Measurements from ENCODE around the gene PC. TPM values are rescaled to one million over a fixed set of nuclear protein-coding genes. Genes with fewer than 3 reads are reported as not detected.

PC gene
- total RNA-seq, 1 donor from 2014 or later: 4.7 TPM

DNA sequence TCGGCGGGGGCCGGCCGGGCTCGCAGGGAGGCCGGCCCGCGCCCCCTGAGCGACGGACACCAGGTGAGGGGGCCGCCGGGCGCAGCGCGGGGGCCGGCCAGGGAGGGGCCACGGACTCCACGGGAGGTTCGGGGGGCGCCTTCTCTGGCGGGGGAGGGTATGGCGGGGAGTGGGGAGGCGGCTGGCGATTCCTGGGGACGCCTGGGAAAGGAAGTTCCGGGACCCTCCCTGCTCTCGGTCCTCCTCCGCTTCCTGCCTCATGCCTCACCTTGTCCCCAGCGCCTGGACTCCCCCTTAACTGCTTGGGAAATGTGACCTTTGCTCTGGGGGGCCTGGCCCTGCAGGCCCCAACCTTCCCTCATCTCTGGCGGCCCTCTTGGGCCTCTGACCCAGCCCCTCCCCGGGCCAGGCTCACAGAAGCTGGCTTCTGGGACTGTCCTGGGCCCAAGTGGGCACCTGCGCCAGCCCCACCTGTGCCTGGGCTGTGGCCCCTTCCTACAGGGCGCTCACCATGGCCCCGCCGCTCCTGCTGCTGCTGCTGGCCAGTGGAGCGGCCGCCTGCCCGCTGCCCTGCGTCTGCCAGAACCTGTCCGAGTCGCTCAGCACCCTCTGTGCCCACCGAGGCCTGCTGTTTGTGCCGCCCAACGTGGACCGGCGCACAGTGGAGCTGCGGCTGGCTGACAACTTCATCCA, 100.8 kb downstream of the PC start:
- peak overlapping the region; percentile 48 for H3K4me3 ChIP-seq (ENCODE audit: low read depth, low read length)

DNA sequence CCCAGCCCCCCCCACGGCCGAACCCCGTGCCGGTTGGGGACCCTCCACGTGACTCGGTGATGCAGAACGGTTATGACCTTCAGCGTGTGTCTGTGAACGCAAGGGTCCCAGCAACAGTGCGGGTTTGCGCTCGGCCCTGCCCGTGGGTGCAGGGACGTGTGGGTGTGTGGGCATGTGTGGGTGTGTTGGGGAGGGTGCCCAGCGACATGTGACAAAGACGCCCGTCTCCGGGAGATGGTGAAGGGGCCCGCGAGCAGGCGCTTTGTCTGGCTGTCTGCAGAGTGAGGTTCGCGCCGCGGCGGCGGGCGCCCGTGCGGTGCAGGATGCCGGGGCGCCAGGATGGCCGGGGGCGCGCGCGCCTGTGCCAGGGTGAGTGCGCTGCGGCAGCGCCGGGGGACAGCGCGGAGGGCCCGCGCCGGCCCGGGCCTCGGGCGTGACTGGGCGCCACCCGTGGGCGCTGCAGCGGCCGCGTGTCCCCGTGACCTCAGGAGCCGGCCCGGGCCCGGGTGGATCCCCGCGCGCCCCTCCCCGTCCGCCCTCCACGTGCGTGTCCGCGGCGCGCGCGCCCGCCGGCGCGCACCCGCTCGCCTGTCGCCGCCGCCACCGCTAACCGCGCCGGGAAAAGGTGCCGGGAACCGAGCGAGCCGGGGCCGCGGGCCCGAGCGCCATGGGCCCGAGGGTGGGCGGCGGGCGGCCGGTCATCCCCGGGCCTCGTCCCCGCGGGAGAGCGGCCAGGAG, 101.5 kb downstream of the PC start, which contains the start of gene LRFN4:
Gene LRFN4, plus strand, starts transcription at position 569 of the 738 bp plus-strand sequence. CDS start 681 bp downstream, outside the sequence.
- DNase-seq (ENCODE audit: low read depth): no peak
- H3K4me3 ChIP-seq (ENCODE audit: low read depth, low read length): peak within 1 kb of the TSS; percentile 56
- TF ChIP-seq, protein P1, sequence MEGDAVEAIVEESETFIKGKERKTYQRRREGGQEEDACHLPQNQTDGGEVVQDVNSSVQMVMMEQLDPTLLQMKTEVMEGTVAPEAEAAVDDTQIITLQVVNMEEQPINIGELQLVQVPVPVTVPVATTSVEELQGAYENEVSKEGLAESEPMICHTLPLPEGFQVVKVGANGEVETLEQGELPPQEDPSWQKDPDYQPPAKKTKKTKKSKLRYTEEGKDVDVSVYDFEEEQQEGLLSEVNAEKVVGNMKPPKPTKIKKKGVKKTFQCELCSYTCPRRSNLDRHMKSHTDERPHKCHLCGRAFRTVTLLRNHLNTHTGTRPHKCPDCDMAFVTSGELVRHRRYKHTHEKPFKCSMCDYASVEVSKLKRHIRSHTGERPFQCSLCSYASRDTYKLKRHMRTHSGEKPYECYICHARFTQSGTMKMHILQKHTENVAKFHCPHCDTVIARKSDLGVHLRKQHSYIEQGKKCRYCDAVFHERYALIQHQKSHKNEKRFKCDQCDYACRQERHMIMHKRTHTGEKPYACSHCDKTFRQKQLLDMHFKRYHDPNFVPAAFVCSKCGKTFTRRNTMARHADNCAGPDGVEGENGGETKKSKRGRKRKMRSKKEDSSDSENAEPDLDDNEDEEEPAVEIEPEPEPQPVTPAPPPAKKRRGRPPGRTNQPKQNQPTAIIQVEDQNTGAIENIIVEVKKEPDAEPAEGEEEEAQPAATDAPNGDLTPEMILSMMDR (conservative IDR thresholded peaks at IDR 0.05; ENCODE audit: low read depth, low read length): no peak

More for the DNA sequence above, 100.8 kb downstream of the PC start:
- TF ChIP-seq, protein P1 (conservative IDR thresholded peaks at IDR 0.05; ENCODE audit: low read depth, low read length): no peak
- DNase-seq (ENCODE audit: low read depth): no peak

DNA sequence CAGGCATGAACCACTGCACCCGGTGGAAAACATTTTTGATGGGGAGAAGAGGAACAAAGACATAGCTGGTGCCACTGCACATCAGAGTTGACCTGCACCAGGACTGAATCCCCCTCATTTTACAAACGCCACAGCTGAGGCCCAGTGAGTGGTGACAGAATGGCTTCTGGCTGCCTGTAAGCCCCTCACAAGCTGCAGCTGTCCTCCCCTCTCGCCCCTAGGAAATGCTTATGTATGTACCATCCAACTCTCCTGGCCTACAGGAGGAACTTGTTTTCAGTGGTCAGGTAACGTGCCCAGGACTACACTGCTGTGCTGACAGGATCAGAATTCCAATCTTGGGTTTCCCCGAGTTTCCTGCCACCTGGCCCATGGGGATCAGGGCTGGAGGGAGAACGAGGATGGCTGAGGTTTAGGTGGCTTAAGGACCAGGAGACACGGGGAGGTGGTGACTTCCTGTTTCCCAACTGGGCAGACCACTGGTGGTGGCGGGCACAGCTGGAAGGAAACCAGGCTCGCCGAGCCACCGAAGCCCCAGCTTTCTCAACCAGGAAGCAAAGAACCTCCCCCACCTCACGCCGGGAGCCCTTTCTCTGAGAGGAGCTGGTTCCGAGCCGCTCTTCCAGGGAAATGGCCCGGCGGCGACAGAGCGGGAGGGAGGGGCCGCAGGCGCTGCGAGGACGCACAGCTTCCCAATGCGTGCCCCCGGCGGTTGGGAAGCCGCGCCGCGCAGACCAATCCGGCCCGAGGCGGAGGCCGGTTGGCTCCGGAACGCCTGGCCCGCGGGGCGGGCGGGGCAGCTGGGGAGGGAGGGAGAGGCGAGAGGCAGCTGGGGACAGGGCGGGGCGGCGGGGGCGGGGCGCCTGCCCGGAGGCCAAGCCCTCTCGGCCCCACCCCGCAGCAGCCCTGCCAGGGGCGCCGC, 102.3 kb downstream of the PC start:
- TF ChIP-seq, protein P1 (conservative IDR thresholded peaks at IDR 0.05; ENCODE audit: low read depth, low read length): no peak
- DNase-seq (ENCODE audit: low read depth): no peak
- H3K4me3 ChIP-seq (ENCODE audit: low read depth, low read length): peak overlapping the region; percentile 56

DNA sequence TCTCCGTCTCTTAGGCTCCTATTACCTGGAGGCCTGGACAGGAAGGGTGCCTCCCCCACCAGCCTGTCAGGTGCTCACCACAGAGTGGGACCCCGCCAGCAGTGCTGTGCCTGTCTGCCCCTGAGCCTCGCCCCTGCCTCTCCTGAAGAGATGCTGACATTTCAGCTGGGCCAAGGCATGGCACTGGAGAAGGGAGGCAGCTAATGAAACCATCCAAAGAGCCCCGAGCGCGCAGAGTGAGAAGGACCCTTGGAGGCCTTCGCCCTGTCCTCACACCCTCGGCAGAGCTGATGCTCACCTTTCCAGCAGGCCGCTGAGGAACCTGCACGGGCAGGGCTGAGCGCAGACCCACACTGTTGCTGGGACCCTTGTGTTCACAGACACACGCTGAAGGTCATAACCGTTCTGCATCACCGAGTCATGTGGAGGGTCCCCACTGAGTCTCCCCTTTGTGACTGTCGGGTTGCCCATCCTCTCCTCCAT, 103.4 kb downstream of the PC start:
- no peak for DNase-seq (ENCODE audit: low read depth)
- TF ChIP-seq, protein P1 (conservative IDR thresholded peaks at IDR 0.05; ENCODE audit: low read depth, low read length): no peak
- H3K4me3 ChIP-seq (ENCODE audit: low read depth, low read length): no peak overlapping the region

DNA sequence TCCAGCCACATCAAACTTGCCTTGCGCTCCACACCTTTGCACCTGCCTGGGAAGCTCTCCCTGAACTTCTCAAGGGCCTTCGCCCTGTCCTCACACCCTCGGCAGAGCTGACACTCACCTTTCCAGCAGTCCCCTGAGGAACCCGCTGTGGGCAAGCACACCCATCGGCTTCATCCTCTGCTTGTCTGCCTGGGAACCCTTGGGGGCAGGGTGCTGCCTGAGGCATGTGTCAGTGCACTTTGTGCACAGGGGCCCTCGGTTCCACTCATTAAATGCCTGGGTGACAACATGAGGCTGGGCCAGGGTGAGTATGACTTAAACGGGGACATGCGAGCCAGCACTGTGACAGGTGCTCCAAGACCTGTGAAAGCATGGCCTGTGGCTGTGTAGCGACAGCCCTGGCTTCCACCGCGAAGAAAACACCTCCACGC, 103.9 kb downstream of the PC start:
- TF ChIP-seq, protein P1 (conservative IDR thresholded peaks at IDR 0.05; ENCODE audit: low read depth, low read length): no peak
- no peak overlapping the region for H3K4me3 ChIP-seq (ENCODE audit: low read depth, low read length)
- DNase-seq (ENCODE audit: low read depth): no peak

Measured in epithelial cell of proximal tubule (primary cell).